HepG2 (cell line): ENCODE results near the gene DENND5A. TPM values are rescaled to one million over a fixed set of nuclear protein-coding genes. Genes with fewer than 3 reads are reported as not detected.

Experiments used
- ATAC-seq: fragments of 200-7000 bp; cut with Tn5 transposase; 3 replicates; pipeline ENCODE4 v1.9.1; 2020; ENCODE audit warnings: mild to moderate bottlenecking, moderate library complexity
- BruUV-seq: library from RNA; stranded (reverse); fragments of 400-500 nt; replicated peaks from 2 replicates; lab custom pipeline; 2021; lab: Mats Ljungman, UMichigan
- CTCF ChIA-PET: fragments of 300-600 bp; formaldehyde crosslinking; extraction: SDS; loops from one replicate; lab custom pipeline; 2021; ENCODE audit warnings: low total read pairs, inconsistent platforms, low intra/inter-chr PET ratio; lab: Yijun Ruan, JAX
- POLR2A ChIA-PET: fragments of 350-600 bp; sonication (Branson Sonifier 250); formaldehyde crosslinking; loops from one replicate; lab custom pipeline; 2020; ENCODE audit warnings: antibody characterized with exemption, inconsistent platforms; lab: Yijun Ruan, JAX
- DNase-seq: peaks from one replicate; pipeline ENCODE4 v3.0.0-alpha.2; 2015; ENCODE audit warnings: low spot score
- FAIRE-seq: peaks from 3 replicates; lab custom pipeline; 2011; peaks lifted over from hg19 to GRCh38; lab: Jason Lieb, UNC
- H2AFZ ChIP-seq: one replicate; pipeline ENCODE4 v1.6.1; 2011; ENCODE audit warnings: low read length, inconsistent platforms
- H3K27ac ChIP-seq: fragments of 300-600 bp; 3 replicates; pipeline ENCODE4 v1.8.0; 2011; ENCODE audit warnings: mixed run types, mild to moderate bottlenecking, mixed read lengths, low read length, inconsistent platforms; ENCODE audit not compliant: insufficient read depth; ENCODE audit errors: extremely low read length
- H3K27me3 ChIP-seq, 2 experiments: fragments of 200-600 bp in 1 of 2; 2 replicates in 1 of 2; 3 replicates in 1 of 2; pipeline versions ENCODE4 v1.6.0 to v1.8.0; 2011; ENCODE audit warnings: low read length in 2 of 2, mild to moderate bottlenecking in 2 of 2, moderate library complexity in 2 of 2, inconsistent platforms in 1 of 2; ENCODE audit not compliant: insufficient read depth in 2 of 2, control insufficient read depth in 1 of 2
- H3K36me3 ChIP-seq, 2 experiments: fragments of 200-600 bp in 1 of 2; replicated peaks in 1 of 2; 2 replicates in 1 of 2; 3 replicates in 1 of 2; pipeline versions ENCODE4 v1.5.1 to v1.8.0; 2011; ENCODE audit warnings: low read length in 2 of 2, inconsistent platforms in 1 of 2; ENCODE audit not compliant: insufficient read depth in 2 of 2, control insufficient read depth in 1 of 2
- H3K4me1 ChIP-seq: 2 replicates; pipeline ENCODE4 v1.5.1; 2012; ENCODE audit warnings: low read length, inconsistent platforms; ENCODE audit not compliant: insufficient read depth
- H3K4me2 ChIP-seq: 2 replicates; pipeline ENCODE4 v1.6.0; 2011; ENCODE audit warnings: low read depth, low read length, inconsistent platforms
- H3K4me3 ChIP-seq, 3 experiments: fragments of 200-600 bp in 1 of 3; sonication (generic), shearing (Covaris generic) in 1 of 3; replicated peaks in 1 of 3; 2 replicates each; pipeline ENCODE4 v1.5.1; 2011 to 2016; ENCODE audit warnings: low read length in 3 of 3, inconsistent platforms in 2 of 3, low read depth in 2 of 3, mild to moderate bottlenecking in 2 of 3, control low read depth in 1 of 3, mixed read lengths in 1 of 3; ENCODE audit not compliant: insufficient read depth in 1 of 3
- H3K79me2 ChIP-seq: one replicate; pipeline ENCODE4 v1.6.1; 2011; ENCODE audit warnings: low read length, inconsistent platforms; ENCODE audit not compliant: insufficient read depth
- H3K9ac ChIP-seq: 2 replicates; pipeline ENCODE4 v1.6.0; 2011; ENCODE audit warnings: mild to moderate bottlenecking, low read depth, low read length, inconsistent platforms; ENCODE audit not compliant: insufficient read depth
- H3K9me3 ChIP-seq: 2 replicates; pipeline ENCODE4 v1.5.1; 2012; ENCODE audit warnings: mild to moderate bottlenecking, low read length
- H4K20me1 ChIP-seq: 2 replicates; pipeline ENCODE4 v1.6.0; 2011; ENCODE audit warnings: inconsistent platforms, mild to moderate bottlenecking, low read length, moderate library complexity; ENCODE audit not compliant: insufficient read depth
- CENPT ChIP-seq: sonication (generic); formaldehyde crosslinking; IDR thresholded peaks from 2 replicates; pipeline ENCODE4 v1.8.0; 2022; ENCODE audit warnings: low read depth, mild to moderate bottlenecking, moderate library complexity, missing genetic modification reagents
- EP300 ChIP-seq, 3 experiments: sonication (generic) in 1 of 3; formaldehyde crosslinking in 1 of 3; IDR thresholded peaks; 2 replicates each; pipeline versions ENCODE4 v1.5.1 to v1.6.1; 2011 to 2020; ENCODE audit warnings: low read depth in 2 of 3, low read length in 2 of 3, borderline replicate concordance in 1 of 3, improper control_type of control experiment in 1 of 3, mild to moderate bottlenecking in 1 of 3, missing genetic modification reagents in 1 of 3, moderate library complexity in 1 of 3
- FLYWCH1 ChIP-seq: sonication (generic); formaldehyde crosslinking; IDR thresholded peaks from 2 replicates; pipeline ENCODE4 v1.8.1; 2023; ENCODE audit warnings: mild to moderate bottlenecking, missing genetic modification reagents
- KLF11 ChIP-seq: IDR thresholded peaks from 2 replicates; pipeline ENCODE4 v1.6.1; 2016; ENCODE audit warnings: missing compliant biosample characterization
- MEIS2 ChIP-seq: sonication (generic); formaldehyde crosslinking; IDR thresholded peaks from 2 replicates; pipeline ENCODE4 v1.9.0; 2021; ENCODE audit warnings: mild to moderate bottlenecking, missing genetic modification reagents
- RAD21 ChIP-seq: fragments of 450-650 bp; formaldehyde crosslinking; IDR thresholded peaks from 2 replicates; pipeline ENCODE4 v1.5.0; 2020; ENCODE audit warnings: mild to moderate bottlenecking
- SOX13 ChIP-seq, 3 experiments: fragments of 450-650 bp in 1 of 3; sonication (generic) in 1 of 3; formaldehyde crosslinking in 1 of 3; IDR thresholded peaks in 2 of 3; conservative IDR thresholded peaks in 1 of 3; 2 replicates each; pipeline versions ENCODE4 v1.5.0 to v1.6.1; 2016 to 2020; ENCODE audit warnings: antibody characterized with exemption in 1 of 3, mild to moderate bottlenecking in 1 of 3, missing compliant biosample characterization in 1 of 3, missing genetic modification reagents in 1 of 3, moderate library complexity in 1 of 3
- U2AF2 ChIP-seq: fragments of 200-400 bp; formaldehyde crosslinking; IDR thresholded peaks from 2 replicates; pipeline ENCODE4 v1.6.1; 2017; ENCODE audit warnings: low read depth, mild to moderate bottlenecking, low read length
- ZNF318 ChIP-seq: sonication (generic); formaldehyde crosslinking; IDR thresholded peaks from 2 replicates; pipeline ENCODE4 v1.4.0; 2020; ENCODE audit warnings: mild to moderate bottlenecking, missing genetic modification reagents
- WGBS: methylation state at CpG from one replicate; pipeline ENCODE4 v1.1.6; 2017; ENCODE audit warnings: low lambda C conversion rate; 5-methylcytosine and 5-hydroxymethylcytosine counted together
- in situ Hi-C: cut with HindIII; loops from 2 replicates; pipeline ENCODE4 v1.10.0; 2017; ENCODE audit warnings: low pct_unique_long_range_greater_than_20kb; ENCODE audit not compliant: extremely low pct_ligation_motif_present
- intact Hi-C: fragments of 100-400 bp; cut with micrococcal nuclease; formaldehyde crosslinking; loops from one replicate; pipeline ENCODE4 v1.10.0; 2022; ENCODE audit not compliant: unreplicated experiment
- polyA plus RNA-seq, 8 experiments: library from polyadenylated mRNA; depleted of rRNA in 3 of 8; stranded (reverse) in 7 of 8; unstranded in 1 of 8; fragments of >200 nt; fragmentation: Illumina TruSeq in 4 of 8; extraction: Trizol in 4 of 8; gene quantifications; 2 replicates each; pipeline versions ENCODE4 v1.2.1 to v1.2.3, GENCODE V29; 2011 to 2016; ENCODE audit warnings: low read depth in 4 of 8, missing spikeins in 1 of 8, mixed read lengths in 1 of 8; ENCODE audit not compliant: insufficient read depth in 1 of 8
- total RNA-seq, 5 experiments: library from RNA; depleted of rRNA; stranded (reverse); fragments of >200 nt; fragmentation: Illumina TruSeq; extraction: Trizol; gene quantifications; 2 replicates each; pipeline ENCODE4 v1.2.3, GENCODE V29; 2016; ENCODE audit warnings: low read depth in 1 of 5
- TF ChIP-seq, protein P1 (sequence below): sonication (generic); formaldehyde crosslinking; IDR thresholded peaks from 2 replicates; pipeline ENCODE4 v1.8.1; 2022; ENCODE audit warnings: mild to moderate bottlenecking, missing genetic modification reagents

The DENND5A gene
- total and polyA plus RNA-seq, 2 of the 13 experiments (the other 11 are each of a cell fraction or from before 2014, with no cell fraction given): 63.3 to 145 TPM

DNA sequence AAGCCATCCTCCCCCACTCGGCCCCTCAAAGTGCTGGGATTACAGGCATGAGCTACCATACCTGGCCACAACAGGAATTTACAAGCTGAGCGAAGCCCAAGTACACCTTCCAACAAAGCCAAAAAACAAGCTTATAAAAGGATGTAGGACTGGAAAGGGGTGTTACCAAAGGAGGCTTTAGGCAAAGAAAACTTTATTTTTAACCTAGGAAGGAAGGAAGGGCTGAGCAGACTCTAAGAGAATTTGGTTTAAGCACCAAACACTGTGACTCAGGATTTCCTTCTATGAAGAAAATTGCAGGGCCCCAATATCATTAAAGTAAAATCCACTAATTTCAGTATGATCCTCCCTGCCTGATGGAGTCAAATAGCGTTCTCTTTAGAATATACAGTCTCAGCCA is 12.1 kb downstream of the DENND5A start:
- WGBS: 99% methylated on average over 3 of the region's 3 CpGs
- BruUV-seq: no TSS peak
- CTCF ChIA-PET: no interaction called here

More for the DNA sequence above, 12.1 kb downstream of the DENND5A start:
- in situ Hi-C loops (no loop called here), intact Hi-C loops (no loop called here)
- FAIRE-seq: no peak
- POLR2A ChIA-PET: no interaction called here
- no peak overlapping the region for H3K4me2 ChIP-seq
- no peak overlapping the region for H3K9ac ChIP-seq
- ATAC-seq: no peak
- no peak overlapping the region for H3K4me3 ChIP-seq
- H3K27me3 ChIP-seq: no peaks in the 10 kb centered on the region
- H3K27ac ChIP-seq: no peak overlapping the region
- peaks cover 78% of the 10 kb centered on the region for H3K79me2 ChIP-seq
- no peak overlapping the region for H2AFZ ChIP-seq
- H4K20me1 ChIP-seq: peaks cover 23% of the 10 kb centered on the region; the same call in 1 of the 2 replicates
- DNase-seq: no peak
- H3K36me3 ChIP-seq: peaks cover 2 to 3% of the 10 kb centered on the region in 2 experiments; a peak in 1 of 5 replicates
- no peaks in the 10 kb centered on the region for H3K9me3 ChIP-seq
- H3K4me1 ChIP-seq: peaks cover 11% of the 10 kb centered on the region
- TF ChIP-seq RAD21 (CRISPR knock-in tag) (no peak), KLF11 (CRISPR knock-in tag) (no peak), MEIS2 (CRISPR knock-in tag) (no peak), FLYWCH1 (no peak), CENPT (CRISPR knock-in tag) (no peak), U2AF2 (no peak), SOX13 (IDR thresholded peaks at IDR 0.05) (no peak), SOX13 (CRISPR knock-in tag; conservative IDR thresholded peaks at IDR 0.05 in 1 of 2, IDR thresholded peaks at IDR 0.05 in 1 of 2) (no peak), ZNF318 (CRISPR knock-in tag) (no peak), EP300 (IDR thresholded peaks at IDR 0.05; ENCODE audit: low read depth in 2 of 2, low read length in 2 of 2) (no peak), EP300 (CRISPR knock-in tag; IDR thresholded peaks at IDR 0.05; ENCODE audit: borderline replicate concordance) (no peak)
- TF ChIP-seq, protein P1, sequence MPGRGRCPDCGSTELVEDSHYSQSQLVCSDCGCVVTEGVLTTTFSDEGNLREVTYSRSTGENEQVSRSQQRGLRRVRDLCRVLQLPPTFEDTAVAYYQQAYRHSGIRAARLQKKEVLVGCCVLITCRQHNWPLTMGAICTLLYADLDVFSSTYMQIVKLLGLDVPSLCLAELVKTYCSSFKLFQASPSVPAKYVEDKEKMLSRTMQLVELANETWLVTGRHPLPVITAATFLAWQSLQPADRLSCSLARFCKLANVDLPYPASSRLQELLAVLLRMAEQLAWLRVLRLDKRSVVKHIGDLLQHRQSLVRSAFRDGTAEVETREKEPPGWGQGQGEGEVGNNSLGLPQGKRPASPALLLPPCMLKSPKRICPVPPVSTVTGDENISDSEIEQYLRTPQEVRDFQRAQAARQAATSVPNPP: no peak
